Breast epithelium (tissue), 3 donors: ENCODE results near the gene FNDC3A.

Experiments
- POLR2AphosphoS5 ChIP-seq, 3 donors: sonication (generic); formaldehyde crosslinking; IDR thresholded peaks; one replicate each; pipeline ENCODE4 v1.6.1; 2017; ENCODE audit warnings: antibody characterized with exemption in 3 of 3
- TF ChIP-seq, protein P1 (sequence below), 3 donors: fragments of 450-650 bp; IDR thresholded peaks; one replicate each; pipeline ENCODE4 v1.5.1; 2016 to 2017; ENCODE audit warnings: antibody characterized with exemption in 3 of 3, mild to moderate bottlenecking in 3 of 3, moderate library complexity in 3 of 3

DNA sequence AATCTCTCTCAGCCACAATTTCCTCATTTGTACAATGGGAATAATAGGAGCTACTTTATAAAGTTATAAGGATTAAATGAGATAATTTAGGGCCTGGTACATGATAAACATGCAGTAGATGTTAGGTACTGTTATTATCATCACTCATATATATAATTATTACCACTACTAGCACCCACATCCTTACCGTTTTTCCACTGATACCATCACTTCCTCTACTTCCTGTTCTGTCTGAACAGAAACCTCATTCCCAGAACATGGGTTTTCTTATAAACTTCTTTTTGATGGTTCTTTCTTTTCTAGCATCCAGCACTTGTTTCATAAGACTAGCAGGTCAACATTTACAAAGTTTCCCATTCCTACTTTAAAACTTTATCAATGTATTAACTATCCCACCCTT, 278.3 kb downstream of the FNDC3A start:
- TF ChIP-seq POLR2AphosphoS5 (IDR thresholded peaks at IDR 0.05): no peak
- TF ChIP-seq, protein P1, sequence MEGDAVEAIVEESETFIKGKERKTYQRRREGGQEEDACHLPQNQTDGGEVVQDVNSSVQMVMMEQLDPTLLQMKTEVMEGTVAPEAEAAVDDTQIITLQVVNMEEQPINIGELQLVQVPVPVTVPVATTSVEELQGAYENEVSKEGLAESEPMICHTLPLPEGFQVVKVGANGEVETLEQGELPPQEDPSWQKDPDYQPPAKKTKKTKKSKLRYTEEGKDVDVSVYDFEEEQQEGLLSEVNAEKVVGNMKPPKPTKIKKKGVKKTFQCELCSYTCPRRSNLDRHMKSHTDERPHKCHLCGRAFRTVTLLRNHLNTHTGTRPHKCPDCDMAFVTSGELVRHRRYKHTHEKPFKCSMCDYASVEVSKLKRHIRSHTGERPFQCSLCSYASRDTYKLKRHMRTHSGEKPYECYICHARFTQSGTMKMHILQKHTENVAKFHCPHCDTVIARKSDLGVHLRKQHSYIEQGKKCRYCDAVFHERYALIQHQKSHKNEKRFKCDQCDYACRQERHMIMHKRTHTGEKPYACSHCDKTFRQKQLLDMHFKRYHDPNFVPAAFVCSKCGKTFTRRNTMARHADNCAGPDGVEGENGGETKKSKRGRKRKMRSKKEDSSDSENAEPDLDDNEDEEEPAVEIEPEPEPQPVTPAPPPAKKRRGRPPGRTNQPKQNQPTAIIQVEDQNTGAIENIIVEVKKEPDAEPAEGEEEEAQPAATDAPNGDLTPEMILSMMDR (IDR thresholded peaks at IDR 0.05): no peak
